OCI-LY7 (cell line): ENCODE measurements around the gene USP37.

Experiments used
- EZH2phosphoT487 ChIP-seq: fragments of 200-600 bp; sonication (generic); IDR thresholded peaks from 2 replicates; pipeline ENCODE4 v1.6.1; 2018; ENCODE audit warnings: low read depth, borderline replicate concordance, mild to moderate bottlenecking, mixed run types, antibody characterized with exemption, low read length, moderate library complexity, mixed read lengths
- TF ChIP-seq, protein P1 (sequence below): fragments of 200-600 bp; sonication (generic); conservative IDR thresholded peaks from 2 replicates; pipeline ENCODE4 v1.5.1; 2014; ENCODE audit warnings: mild to moderate bottlenecking, antibody characterized with exemption, low read length, moderate library complexity, mixed read lengths

DNA sequence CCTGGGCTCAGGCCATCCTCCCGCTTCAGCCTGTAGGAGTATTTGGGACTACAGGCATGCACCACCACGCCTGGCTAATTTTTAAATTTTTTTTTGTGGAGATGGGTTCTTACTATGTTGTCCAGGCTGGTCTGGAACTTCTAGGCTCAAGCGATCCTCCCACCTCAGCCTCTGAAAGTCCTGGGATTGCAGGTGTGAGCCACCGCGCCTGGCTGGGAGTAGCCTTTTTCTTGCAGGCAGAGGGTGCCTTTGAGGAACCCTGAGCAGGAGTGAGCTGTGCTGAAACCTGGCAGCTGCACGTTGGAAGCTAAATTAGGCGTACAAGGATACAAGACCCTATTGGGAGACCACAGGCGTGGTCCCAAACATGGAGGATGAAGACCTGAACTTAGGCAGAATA lies 160.4 kb downstream of the USP37 start:
- TF ChIP-seq, protein P1, sequence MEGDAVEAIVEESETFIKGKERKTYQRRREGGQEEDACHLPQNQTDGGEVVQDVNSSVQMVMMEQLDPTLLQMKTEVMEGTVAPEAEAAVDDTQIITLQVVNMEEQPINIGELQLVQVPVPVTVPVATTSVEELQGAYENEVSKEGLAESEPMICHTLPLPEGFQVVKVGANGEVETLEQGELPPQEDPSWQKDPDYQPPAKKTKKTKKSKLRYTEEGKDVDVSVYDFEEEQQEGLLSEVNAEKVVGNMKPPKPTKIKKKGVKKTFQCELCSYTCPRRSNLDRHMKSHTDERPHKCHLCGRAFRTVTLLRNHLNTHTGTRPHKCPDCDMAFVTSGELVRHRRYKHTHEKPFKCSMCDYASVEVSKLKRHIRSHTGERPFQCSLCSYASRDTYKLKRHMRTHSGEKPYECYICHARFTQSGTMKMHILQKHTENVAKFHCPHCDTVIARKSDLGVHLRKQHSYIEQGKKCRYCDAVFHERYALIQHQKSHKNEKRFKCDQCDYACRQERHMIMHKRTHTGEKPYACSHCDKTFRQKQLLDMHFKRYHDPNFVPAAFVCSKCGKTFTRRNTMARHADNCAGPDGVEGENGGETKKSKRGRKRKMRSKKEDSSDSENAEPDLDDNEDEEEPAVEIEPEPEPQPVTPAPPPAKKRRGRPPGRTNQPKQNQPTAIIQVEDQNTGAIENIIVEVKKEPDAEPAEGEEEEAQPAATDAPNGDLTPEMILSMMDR = no peak
- no peak for TF ChIP-seq EZH2phosphoT487
